Nephron progenitor cell (in vitro differentiated cells): ENCODE results near the gene ZDHHC7.

Source experiments
- DNase-seq: peaks from one replicate; pipeline ENCODE4 v3.0.0; 2021
- H3K27ac Mint-ChIP-seq: 2 replicates; pipeline ENCODE4 v1.8.0; 2021; ENCODE audit warnings: mild to moderate bottlenecking, moderate library complexity, mixed read lengths
- H3K27me3 Mint-ChIP-seq: 2 replicates; pipeline ENCODE4 v1.8.0; 2021; ENCODE audit warnings: mild to moderate bottlenecking, low read depth, mixed read lengths; ENCODE audit not compliant: poor library complexity
- H3K36me3 Mint-ChIP-seq: 2 replicates; pipeline ENCODE4 v1.8.0; 2021; ENCODE audit warnings: low read depth, mixed read lengths
- H3K4me1 Mint-ChIP-seq: 2 replicates; pipeline ENCODE4 v1.8.0; 2021; ENCODE audit warnings: mixed read lengths
- H3K4me3 Mint-ChIP-seq: 2 replicates; pipeline ENCODE4 v1.8.0; 2021; ENCODE audit warnings: mild to moderate bottlenecking, moderate library complexity, mixed read lengths
- H3K9me3 Mint-ChIP-seq: 2 replicates; pipeline ENCODE4 v1.8.0; 2021; ENCODE audit warnings: mild to moderate bottlenecking, moderate library complexity, mixed read lengths
- CTCF ChIP-seq: fragments of 200-600 bp; sonication (generic); IDR thresholded peaks from 2 replicates; pipeline ENCODE4 v1.5.0; 2021; ENCODE audit warnings: antibody characterized with exemption

Gene ZDHHC7

DNA sequence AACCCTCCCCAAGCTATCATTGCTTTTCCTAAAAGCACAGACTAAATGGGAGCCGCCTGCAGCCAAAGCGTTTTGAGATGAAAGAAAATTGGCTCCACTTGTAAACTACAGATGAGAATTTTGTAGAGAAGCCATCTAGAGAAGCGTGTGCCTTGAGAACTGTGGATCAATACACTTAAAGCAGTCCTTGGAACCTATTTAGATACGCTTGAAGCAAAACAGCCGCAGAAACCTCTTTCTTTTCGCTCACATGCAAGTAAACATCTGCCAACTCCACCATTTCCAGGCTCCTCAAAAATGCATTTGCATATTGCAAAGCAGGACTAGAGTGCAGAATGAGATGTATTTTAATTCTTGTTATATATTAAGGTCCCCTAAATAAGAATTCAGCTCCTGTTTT, 29.4 kb upstream of the ZDHHC7 start:
- Mint-ChIP-seq H3K9me3 (no peaks in the 10 kb centered on the region), H3K4me1 (peaks cover 10% of the 10 kb centered on the region), H3K27me3 (peaks cover under 1% of the 10 kb centered on the region), H3K36me3 (no peaks in the 10 kb centered on the region), H3K4me3 (no peak overlapping the region), H3K27ac (no peak overlapping the region)
- no peak for DNase-seq
- TF ChIP-seq CTCF: no peak

DNA sequence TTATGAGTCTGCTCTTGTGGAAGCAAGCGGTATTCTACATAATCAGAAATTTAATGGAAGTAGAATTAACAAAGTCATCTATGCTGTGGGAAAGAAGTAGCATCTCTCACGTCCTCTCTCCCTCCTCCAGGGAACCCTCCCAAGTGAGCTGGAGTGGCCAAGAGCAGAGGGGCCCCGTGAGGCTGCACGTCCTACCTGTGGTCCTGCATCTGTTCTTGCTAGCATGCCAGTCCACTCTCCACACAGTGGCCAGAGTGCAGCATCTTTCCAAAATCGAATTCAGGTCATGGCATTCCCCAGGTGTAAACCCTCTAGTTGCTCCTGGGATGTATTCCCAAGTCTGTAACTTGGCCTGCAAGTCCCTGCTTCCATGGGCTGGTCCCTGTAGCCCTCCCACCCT, 26.4 kb upstream of the ZDHHC7 start:
- Mint-ChIP-seq H3K4me1 (peaks cover 26% of the 10 kb centered on the region), H3K27ac (no peak overlapping the region), H3K36me3 (no peaks in the 10 kb centered on the region), H3K27me3 (peaks cover 6% of the 10 kb centered on the region), H3K9me3 (no peaks in the 10 kb centered on the region), H3K4me3 (no peak overlapping the region)
- no peak for DNase-seq
- no peak for TF ChIP-seq CTCF

DNA sequence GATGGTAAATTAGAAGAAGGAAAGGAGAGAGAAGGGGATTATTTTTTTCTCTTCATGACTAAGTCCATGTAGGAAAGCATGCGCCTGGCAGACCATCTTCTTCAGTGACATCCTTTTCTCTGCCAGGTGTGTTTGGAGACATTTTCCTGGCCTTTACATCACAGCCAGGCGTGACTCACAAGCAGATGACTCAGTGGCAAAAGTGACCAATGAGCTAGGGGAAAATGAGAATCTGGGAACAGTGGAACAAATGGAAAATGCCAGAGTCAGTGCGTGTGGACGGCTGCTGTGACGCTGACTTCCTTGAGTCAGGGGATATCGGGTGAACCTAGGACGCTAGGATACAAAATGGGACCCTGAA, 25.7 kb upstream of the ZDHHC7 start:
- Mint-ChIP-seq H3K27me3 (peaks cover 6% of the 10 kb centered on the region), H3K9me3 (no peaks in the 10 kb centered on the region), H3K36me3 (no peaks in the 10 kb centered on the region), H3K27ac (no peak overlapping the region), H3K4me1 (peaks cover 21% of the 10 kb centered on the region), H3K4me3 (no peak overlapping the region)
- no peak for TF ChIP-seq CTCF
- DNase-seq: no peak

DNA sequence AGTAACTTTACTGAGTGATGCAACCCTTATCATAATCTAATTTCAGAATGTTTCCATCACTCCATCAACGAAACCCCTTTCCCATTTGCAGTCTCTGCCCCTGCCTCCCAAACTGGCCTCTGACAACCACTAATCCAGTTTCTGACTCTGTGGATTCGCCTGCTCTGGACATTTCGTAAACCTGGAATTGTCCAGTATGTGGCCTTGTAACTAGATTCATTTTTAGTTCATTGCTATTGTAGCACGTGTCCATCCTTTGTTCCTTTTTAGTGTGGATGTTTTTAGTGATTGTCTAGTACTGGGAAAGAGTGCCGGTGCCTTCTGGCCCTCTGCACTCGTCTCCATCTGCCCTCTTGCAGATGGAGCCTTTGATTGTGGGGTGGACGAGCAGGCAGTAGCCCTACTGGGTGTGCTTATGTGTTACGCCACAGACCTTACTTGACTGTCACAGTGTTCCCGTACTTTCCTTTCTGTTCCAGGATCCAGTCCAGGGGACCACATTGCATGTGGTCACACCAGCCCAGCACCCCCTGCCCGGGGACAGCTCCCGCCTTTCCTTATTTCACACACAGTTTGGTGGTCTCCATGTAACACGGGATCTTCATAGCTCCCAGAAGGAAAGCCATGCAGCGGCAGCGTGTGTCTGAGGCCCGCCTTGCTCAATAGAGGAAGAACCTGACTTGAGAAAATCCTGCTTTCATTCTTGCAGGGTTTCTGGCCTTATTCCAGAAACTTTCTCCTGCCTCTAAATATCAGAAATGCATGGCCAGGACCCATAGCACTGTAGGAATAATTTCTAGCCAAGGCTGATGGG, 25.1 kb upstream of the ZDHHC7 start:
- Mint-ChIP-seq H3K9me3 (no peaks in the 10 kb centered on the region), H3K36me3 (no peaks in the 10 kb centered on the region), H3K27me3 (peaks cover 10% of the 10 kb centered on the region), H3K4me1 (peaks cover 21% of the 10 kb centered on the region), H3K4me3 (no peak overlapping the region), H3K27ac (no peak overlapping the region)
- TF ChIP-seq CTCF: no peak
- DNase-seq: no peak

DNA sequence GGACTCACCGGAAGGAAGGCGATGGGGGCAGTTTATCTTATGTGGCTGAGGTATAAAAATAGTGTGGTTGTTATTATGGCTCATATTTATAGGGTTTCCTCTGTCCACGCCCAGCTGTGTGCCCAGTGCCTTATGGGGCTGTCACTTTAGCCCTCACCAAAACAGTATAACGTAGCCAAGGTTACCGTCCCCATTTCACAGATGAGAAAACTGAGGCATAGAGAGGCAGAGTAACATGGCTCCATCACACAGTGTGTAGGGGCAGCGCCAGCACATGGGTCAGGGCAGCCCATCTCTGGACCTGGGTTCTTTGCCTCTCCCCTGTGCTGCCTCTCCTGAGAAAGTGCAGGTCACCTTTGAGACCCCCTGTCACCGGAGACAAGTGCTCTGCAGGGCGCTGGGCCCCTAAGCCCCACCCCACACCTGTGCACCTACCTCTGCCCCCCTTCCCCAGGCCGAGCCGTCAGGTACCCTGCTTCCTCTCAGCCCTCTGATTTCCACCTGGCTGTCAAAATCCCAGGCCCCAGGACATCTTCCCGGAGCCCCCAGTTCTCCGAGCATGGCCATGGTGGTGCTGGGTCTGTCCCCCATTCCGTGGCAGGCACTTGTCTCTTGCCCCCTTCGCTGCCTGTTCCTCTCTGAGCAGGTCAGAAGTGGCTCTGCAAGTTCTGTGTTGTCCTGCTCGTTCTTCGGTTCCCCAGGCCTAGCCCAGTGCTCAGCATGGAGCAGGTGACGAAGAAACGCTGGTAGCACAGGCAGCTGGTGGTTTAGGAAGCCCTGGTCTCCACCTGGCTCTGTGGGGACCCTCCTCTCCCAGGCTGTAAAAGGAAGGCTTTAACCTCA, 23.5 kb upstream of the ZDHHC7 start:
- Mint-ChIP-seq H3K27me3 (peaks cover 11% of the 10 kb centered on the region), H3K4me3 (no peak overlapping the region), H3K36me3 (no peaks in the 10 kb centered on the region), H3K4me1 (peaks cover 26% of the 10 kb centered on the region), H3K9me3 (no peaks in the 10 kb centered on the region), H3K27ac (no peak overlapping the region)
- DNase-seq: no peak
- no peak for TF ChIP-seq CTCF
